GM21619 (cell line): ENCODE data around the gene TMEM129.

Experiments
- ATAC-seq: cut with Tn5 transposase; IDR thresholded peaks from one replicate; pipeline ENCODE4 v1.9.1; 2021; ENCODE audit not compliant: unreplicated experiment

Gene TMEM129

GRCh38 chr4:1758306-1759121, 37.4 kb upstream of the TMEM129 start:
- ATAC-seq = no peak

GRCh38 chr4:1757836-1758235, 36.7 kb upstream of the TMEM129 start:
- no peak for ATAC-seq

GRCh38 chr4:1756893-1757779, 36.0 kb upstream of the TMEM129 start:
- no peak for ATAC-seq

- no peak for ATAC-seq
Measured at GRCh38 chr4:1756079-1756478, 35.0 kb upstream of the TMEM129 start.

GRCh38 chr4:1755297-1755696, 34.2 kb upstream of the TMEM129 start:
- no peak for ATAC-seq

GRCh38 chr4:1754336-1754735, 33.2 kb upstream of the TMEM129 start:
- ATAC-seq = no peak

GRCh38 chr4:1753697-1754311, 32.7 kb upstream of the TMEM129 start:
- no peak for ATAC-seq

- ATAC-seq = no peak
Measured at GRCh38 chr4:1753294-1753696, 32.2 kb upstream of the TMEM129 start.

- no peak for ATAC-seq
Measured at GRCh38 chr4:1752284-1753041, 31.3 kb upstream of the TMEM129 start.

- no peak for ATAC-seq
Measured at GRCh38 chr4:1751919-1752283, 30.8 kb upstream of the TMEM129 start.

- ATAC-seq = no peak
Measured at GRCh38 chr4:1751155-1751918, 30.2 kb upstream of the TMEM129 start.

- no peak for ATAC-seq
Measured at GRCh38 chr4:1750381-1751154, 29.4 kb upstream of the TMEM129 start.

- no peak for ATAC-seq
Measured at GRCh38 chr4:1749826-1750225, 28.7 kb upstream of the TMEM129 start.

GRCh38 chr4:1749370-1749769, 28.2 kb upstream of the TMEM129 start:
- no peak for ATAC-seq

- ATAC-seq = no peak
Measured at GRCh38 chr4:1748465-1748995, 27.4 kb upstream of the TMEM129 start.

GRCh38 chr4:1747603-1747967, 26.5 kb upstream of the TMEM129 start:
- ATAC-seq = no peak

- no peak for ATAC-seq
Measured at GRCh38 chr4:1746919-1747602, 25.9 kb upstream of the TMEM129 start.

GRCh38 chr4:1746265-1746691, 25.2 kb upstream of the TMEM129 start:
- ATAC-seq = no peak

- ATAC-seq = no peak
Measured at GRCh38 chr4:1745697-1746096, 24.6 kb upstream of the TMEM129 start.
